ENCODE results near the gene ABCD3.

DNA sequence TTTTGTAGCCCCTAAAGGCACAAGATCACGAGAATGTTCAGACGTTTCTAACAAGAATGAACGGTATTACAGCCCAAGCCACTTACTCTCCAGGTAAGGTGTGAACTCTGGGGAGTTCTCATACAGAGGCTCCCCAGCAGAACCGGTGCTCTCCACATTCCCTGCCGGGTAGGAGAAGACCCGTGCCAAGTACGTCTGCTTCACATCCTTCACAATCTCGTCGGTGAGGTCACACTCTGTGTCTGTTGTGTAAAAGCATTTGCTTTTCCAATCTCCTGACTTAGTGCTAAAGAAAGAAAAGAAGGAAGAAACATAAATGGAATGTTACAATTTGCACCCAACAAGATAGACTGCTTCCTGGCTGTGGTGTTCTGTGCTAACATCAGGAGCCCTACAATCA is 117.7 kb downstream of the ABCD3 start:
- no peak for TF ChIP-seq POLR2A (IDR thresholded peaks at IDR 0.05; ENCODE audit: low read length)
- TF ChIP-seq, protein P1, sequence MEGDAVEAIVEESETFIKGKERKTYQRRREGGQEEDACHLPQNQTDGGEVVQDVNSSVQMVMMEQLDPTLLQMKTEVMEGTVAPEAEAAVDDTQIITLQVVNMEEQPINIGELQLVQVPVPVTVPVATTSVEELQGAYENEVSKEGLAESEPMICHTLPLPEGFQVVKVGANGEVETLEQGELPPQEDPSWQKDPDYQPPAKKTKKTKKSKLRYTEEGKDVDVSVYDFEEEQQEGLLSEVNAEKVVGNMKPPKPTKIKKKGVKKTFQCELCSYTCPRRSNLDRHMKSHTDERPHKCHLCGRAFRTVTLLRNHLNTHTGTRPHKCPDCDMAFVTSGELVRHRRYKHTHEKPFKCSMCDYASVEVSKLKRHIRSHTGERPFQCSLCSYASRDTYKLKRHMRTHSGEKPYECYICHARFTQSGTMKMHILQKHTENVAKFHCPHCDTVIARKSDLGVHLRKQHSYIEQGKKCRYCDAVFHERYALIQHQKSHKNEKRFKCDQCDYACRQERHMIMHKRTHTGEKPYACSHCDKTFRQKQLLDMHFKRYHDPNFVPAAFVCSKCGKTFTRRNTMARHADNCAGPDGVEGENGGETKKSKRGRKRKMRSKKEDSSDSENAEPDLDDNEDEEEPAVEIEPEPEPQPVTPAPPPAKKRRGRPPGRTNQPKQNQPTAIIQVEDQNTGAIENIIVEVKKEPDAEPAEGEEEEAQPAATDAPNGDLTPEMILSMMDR (IDR thresholded peaks at IDR 0.05), result no peak
- no peak for TF ChIP-seq CBX8 (IDR thresholded peaks at IDR 0.05)
- TF ChIP-seq KDM1A (IDR thresholded peaks at IDR 0.05; ENCODE audit: low read depth), result no peak
- TF ChIP-seq, protein P2, sequence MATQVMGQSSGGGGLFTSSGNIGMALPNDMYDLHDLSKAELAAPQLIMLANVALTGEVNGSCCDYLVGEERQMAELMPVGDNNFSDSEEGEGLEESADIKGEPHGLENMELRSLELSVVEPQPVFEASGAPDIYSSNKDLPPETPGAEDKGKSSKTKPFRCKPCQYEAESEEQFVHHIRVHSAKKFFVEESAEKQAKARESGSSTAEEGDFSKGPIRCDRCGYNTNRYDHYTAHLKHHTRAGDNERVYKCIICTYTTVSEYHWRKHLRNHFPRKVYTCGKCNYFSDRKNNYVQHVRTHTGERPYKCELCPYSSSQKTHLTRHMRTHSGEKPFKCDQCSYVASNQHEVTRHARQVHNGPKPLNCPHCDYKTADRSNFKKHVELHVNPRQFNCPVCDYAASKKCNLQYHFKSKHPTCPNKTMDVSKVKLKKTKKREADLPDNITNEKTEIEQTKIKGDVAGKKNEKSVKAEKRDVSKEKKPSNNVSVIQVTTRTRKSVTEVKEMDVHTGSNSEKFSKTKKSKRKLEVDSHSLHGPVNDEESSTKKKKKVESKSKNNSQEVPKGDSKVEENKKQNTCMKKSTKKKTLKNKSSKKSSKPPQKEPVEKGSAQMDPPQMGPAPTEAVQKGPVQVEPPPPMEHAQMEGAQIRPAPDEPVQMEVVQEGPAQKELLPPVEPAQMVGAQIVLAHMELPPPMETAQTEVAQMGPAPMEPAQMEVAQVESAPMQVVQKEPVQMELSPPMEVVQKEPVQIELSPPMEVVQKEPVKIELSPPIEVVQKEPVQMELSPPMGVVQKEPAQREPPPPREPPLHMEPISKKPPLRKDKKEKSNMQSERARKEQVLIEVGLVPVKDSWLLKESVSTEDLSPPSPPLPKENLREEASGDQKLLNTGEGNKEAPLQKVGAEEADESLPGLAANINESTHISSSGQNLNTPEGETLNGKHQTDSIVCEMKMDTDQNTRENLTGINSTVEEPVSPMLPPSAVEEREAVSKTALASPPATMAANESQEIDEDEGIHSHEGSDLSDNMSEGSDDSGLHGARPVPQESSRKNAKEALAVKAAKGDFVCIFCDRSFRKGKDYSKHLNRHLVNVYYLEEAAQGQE (IDR thresholded peaks at IDR 0.05), result no peak
- TF ChIP-seq, protein P3, sequence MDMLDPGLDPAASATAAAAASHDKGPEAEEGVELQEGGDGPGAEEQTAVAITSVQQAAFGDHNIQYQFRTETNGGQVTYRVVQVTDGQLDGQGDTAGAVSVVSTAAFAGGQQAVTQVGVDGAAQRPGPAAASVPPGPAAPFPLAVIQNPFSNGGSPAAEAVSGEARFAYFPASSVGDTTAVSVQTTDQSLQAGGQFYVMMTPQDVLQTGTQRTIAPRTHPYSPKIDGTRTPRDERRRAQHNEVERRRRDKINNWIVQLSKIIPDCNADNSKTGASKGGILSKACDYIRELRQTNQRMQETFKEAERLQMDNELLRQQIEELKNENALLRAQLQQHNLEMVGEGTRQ (IDR thresholded peaks at IDR 0.05), result no peak
- TF ChIP-seq, protein P4, sequence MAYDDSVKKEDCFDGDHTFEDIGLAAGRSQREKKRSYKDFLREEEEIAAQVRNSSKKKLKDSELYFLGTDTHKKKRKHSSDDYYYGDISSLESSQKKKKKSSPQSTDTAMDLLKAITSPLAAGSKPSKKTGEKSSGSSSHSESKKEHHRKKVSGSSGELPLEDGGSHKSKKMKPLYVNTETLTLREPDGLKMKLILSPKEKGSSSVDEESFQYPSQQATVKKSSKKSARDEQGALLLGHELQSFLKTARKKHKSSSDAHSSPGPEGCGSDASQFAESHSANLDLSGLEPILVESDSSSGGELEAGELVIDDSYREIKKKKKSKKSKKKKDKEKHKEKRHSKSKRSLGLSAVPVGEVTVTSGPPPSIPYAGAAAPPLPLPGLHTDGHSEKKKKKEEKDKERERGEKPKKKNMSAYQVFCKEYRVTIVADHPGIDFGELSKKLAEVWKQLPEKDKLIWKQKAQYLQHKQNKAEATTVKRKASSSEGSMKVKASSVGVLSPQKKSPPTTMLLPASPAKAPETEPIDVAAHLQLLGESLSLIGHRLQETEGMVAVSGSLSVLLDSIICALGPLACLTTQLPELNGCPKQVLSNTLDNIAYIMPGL (CRISPR knock-in tag; IDR thresholded peaks at IDR 0.05; ENCODE audit: borderline replicate concordance), result no peak
- TF ChIP-seq, protein P5, sequence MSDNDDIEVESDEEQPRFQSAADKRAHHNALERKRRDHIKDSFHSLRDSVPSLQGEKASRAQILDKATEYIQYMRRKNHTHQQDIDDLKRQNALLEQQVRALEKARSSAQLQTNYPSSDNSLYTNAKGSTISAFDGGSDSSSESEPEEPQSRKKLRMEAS (IDR thresholded peaks at IDR 0.05), result no peak

Data from A549 (cell line).